Measurements from ENCODE around the gene KANTR.

- TF ChIP-seq ZBTB7A (IDR thresholded peaks at IDR 0.05; ENCODE audit: low read depth) (no peak), RAD21 (IDR thresholded peaks at IDR 0.05; ENCODE audit: low read depth) (no peak), TAF1 (IDR thresholded peaks at IDR 0.05; ENCODE audit: low read depth) (no peak), EGR1 (IDR thresholded peaks at IDR 0.05) (no peak), NFIC (IDR thresholded peaks at IDR 0.05) (no peak), CREB1 (IDR thresholded peaks at IDR 0.05; ENCODE audit: low read depth) (no peak), REST (IDR thresholded peaks at IDR 0.05; ENCODE audit: low read depth) (no peak), EP300 (IDR thresholded peaks at IDR 0.05; ENCODE audit: borderline replicate concordance) (no peak), CEBPB (IDR thresholded peaks at IDR 0.05) (no peak), MAX (IDR thresholded peaks at IDR 0.05) (no peak), YY1 (IDR thresholded peaks at IDR 0.05; ENCODE audit: low read depth) (no peak), TEAD4 (IDR thresholded peaks at IDR 0.05) (no peak), FOXM1 (IDR thresholded peaks at IDR 0.05; ENCODE audit: borderline replicate concordance, low read depth) (no peak), USF1 (IDR thresholded peaks at IDR 0.05) (no peak)
Observed at GRCh38 chrX:53095796-53096195, 1.9 kb downstream of the KANTR start.

All from Ishikawa (cell line).